GM18508 (cell line): ENCODE results near the gene CAVIN4.

Experiments
- ATAC-seq: cut with Tn5 transposase; IDR thresholded peaks from one replicate; pipeline ENCODE4 v1.9.1; 2021; ENCODE audit warnings: moderate number of reproducible peaks; ENCODE audit not compliant: insufficient read depth, unreplicated experiment

CAVIN4 gene

DNA sequence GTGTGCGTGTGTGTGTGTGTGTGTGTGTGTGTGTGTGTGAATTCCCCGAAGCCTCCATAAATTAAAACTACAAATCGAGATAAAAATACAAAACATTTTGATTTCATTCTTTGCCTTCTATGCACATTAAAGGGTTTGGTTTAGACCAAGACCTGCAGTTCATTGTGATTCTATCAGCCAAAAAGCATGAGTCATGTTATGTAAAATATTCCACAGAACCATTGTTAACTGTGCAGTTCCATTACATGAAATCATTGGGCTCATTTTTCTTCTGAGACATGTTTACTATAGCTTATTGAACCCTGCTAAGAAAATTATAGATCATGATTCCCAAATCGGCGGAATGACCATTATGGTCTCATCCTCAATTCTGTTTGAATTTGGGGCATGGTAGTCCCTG is 11.7 kb downstream of the CAVIN4 start:
- ATAC-seq = no peak

DNA sequence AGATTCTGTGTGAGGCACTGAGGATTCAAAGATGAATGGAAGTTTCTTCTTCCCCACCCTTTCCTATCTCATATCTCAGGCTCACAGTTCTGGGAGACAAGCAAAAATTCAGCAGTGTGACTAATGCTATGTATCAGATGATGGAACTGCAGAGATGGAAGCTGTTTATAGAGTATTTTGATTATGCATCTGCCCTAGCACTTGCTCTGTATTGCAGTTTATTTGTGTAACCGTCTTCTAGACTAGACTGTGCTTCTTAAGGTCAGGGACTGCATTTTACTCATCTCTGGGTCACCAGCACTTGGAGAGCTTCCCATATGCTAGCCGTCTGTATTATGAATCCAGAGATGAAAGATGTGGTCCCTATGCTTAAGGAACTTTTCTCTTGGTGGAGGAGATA is 12.6 kb downstream of the CAVIN4 start:
- no peak for ATAC-seq

DNA sequence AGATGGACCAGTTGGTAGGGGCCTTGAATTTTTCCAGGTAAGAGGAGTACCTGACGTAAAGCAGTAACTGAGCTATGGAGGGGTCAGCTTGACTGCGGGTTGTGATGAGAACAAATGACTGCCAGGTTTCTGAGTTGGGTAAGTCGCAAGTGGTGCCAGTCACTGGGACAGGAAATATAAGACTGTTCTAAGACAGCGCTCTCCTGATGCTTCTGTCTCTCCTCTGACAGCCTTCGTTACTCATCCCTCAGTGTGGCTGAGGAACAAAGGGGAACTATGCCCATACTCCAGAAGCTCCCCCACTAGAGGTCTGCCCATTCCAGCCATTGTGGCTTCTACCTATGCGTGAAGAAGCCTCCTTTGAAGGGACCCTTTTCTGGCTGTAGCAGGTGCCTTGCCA is 13.3 kb downstream of the CAVIN4 start:
- ATAC-seq = no peak

DNA sequence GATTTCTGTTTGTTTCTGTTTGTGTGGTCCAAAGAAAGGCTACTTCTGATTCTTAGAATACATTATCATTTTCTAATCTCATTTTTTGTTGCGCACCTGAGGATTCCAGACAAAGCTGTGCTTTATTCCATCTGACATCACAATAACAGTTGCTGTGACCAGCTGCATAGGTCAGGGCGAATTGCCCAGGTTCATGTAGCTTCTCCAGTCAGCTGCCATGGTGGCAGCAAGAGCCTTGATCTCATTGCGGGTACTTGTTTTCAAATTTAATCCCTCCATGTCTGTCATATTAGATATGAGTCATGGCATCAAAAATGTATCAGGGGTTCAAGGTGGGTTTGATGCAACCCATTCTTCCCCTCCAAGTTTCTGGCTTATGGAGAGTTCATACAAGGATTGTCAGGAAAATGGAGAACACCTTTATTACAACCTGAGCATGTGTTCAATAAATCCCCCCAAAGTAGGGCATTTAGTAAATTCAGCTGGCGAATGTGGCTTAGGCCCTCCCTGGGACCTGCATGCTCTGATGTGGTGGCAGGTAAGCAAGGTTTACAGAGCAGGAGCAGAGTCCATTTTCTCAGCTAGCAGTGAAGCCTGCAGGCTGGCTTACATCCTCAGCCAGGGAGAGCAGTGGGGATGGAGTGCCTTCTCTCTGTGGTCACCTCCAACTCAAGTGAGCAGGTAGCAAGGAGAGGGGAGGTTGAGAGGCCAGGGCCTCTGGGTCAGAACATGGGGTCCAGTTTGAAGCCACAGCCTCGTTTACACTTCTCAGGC is 13.9 kb downstream of the CAVIN4 start:
- no peak for ATAC-seq

DNA sequence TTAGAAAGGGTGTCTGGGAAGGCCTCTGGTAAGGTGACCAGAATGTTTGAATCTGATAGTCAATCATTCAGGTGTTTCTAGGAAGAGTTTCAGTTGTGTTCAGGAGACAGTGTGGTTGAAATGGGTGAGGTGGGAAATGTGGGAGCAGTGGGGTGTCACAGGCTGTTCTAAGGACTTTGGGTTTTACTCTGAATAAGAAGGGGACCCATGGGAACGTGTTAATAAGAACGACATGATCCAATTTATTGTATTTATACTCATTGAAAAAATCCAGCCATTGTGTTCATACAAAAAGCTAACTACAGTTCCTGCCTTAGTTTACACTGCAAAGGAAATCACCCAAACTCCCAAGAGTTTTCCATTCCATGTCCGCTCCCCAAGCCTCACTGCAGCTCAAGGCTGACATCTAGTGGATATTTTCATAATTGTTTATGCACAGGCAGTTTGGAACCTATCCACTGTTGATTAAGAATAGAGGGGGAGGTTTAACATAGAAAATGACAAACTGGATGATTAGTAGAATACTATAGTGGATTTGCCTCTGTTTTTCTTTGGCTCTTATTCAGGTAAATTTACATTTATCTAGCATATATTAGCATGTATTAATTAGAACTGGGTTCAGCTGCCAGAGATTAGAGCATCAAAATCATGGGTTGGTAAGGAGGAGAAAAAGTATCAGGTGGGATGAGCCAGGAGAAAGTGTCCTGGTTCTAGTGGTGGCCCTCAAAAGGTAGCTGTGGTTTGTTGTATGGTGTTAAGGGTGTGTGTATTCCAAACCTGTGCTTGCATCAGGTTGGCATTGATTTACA is 17.7 kb downstream of the CAVIN4 start:
- no peak for ATAC-seq

DNA sequence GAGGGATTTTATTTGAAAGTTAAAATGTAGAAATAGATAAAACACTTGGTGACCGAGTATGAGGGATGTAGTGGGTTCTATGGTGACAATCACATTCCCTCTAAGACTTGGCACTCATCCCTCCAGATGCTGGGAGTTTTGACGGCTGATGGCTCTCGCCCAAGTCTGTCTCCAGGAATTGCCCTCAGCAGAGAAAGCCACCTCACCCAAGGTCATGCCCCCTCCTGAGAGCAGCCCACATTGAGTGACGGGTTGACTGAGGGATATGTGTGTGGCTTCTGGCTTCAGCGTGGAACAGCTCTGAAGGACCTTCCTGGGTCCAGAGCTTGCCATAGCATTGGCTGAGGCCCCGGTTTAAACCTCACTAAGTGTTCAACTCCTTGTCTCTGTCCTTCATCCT is 19.4 kb downstream of the CAVIN4 start:
- no peak for ATAC-seq

DNA sequence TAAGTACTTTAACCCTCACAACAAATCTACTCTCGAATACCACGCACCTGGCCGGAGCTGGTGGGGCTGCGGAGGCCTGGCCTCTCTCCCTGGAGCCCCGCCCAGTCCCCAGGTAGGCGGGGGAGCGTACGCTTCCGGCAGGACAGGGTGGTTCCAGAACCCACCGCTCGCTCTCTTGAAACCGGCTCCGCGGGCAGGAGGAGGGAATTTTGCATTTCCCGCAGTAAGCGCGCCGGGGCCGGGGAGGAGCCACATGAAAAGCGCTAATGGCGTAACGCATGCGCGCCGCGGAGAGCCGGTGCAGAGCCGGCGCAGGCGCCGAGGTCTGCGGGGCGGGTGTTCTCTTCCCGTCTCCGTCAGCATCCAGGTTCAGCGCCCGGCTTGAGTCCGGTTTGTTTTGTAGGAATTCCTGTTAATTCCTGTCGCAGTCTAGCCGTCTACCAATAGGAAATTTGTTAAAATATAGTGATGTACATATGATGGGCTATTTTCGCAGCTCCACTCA is 20.8 kb downstream of the CAVIN4 start:
- peak; percentile 50 for ATAC-seq

DNA sequence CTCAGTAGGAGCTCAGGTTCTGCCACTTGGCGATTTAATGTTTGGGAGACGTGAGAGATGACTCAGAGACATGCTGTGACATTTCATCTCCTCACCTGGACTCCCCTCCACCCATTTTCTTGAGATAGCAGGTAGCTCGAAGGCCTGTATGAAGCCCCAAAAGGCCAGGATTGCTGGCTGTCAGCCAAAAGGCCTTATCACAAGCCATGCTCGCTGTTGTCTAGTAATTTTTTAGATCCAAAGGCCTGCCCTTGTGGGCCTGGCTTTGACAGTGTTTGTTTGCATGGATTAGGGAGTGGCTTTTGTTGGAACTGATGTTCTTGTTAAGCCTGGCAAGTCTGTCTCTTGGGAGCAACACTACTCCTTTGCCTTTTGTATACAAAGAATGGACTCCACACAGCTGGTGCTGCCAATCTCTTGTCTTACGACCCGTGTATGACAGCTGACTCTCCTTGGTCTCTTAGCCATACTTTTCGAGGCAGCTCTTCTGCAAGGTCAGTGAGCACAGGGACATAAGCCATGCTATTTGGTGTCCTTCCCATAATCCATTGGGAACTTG is 22.7 kb downstream of the CAVIN4 start:
- no peak for ATAC-seq

DNA sequence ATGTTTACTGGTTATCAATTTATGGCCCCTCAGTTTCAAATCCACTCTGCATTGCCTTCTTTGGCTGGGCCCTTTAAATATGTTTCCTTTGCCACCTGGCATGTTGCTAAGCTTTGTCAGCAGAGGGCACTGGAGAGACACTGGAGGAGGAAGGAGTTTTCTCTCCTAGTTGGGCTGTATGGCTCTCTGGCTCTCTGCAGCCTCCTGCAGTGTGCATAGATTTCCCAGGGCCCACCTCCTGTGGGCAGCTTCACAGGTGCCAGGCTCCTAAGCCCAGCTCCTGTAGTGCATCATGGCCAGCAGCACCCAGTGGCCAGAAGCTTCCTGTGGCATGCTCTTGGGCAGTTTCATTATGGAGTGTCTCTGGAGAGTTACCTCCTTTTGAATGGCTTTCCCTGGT is 23.3 kb downstream of the CAVIN4 start:
- peak; percentile 58 for ATAC-seq

DNA sequence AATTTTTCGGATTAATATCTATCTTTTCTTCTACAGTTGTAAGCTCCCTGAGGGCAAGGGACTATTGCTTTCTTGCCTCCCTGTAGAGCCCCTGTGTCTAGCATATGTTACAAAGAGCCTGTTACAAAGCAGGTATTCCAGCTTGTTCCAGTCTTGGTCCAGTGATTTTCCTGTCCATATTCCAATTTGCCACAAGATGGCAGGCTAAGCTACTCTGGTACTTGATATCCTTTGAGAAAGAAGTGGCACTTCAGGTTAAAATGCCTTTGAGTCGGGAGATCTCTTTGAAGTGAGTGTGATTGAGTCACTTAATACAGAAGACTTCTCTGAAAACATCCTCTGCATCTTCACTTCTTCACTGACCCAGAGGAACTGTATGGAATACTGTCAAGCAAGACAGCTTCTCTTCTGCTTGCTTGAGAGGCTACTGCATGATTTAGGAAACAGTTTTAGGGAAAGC is 24.5 kb downstream of the CAVIN4 start:
- no peak for ATAC-seq

DNA sequence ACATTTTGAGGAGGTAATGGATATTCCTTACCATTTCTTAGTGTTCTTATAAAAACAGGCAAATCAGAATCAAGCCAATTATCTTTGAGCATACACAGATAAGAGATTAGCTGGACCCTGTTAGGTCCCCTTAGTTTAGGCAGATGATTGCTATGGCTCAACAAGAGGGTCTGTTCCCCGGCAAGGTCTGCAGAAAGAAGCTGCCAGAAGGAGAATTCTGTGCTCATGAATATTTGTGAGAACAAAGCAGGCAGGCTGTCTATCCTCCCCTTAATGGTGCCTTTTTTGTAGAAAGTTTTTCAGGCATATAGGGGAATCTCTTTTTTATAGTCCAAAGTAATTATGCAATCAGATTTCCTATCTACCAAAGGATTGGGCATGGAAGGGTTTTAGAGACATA is 27.5 kb downstream of the CAVIN4 start:
- ATAC-seq = no peak

DNA sequence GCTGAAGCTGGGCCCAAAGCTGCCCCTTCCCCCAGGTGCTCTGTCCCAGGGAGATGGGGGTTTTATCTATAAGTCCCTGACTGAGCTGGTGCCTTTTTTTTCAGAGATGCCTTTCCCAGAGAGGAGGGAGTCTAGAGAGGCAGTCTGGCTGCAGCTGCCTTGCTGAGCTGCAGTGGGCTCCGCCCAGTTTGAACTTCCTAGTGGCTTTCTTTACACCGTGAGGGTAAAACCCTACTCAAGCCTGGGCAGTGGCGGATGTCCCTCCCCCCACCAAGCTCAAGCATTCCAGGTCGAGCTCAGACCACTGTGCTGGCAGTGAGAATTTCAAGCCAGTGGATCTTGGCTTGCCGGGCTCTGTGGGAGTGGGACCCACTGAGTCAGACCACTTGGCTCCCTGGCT is 41.3 kb downstream of the CAVIN4 start:
- no peak for ATAC-seq

DNA sequence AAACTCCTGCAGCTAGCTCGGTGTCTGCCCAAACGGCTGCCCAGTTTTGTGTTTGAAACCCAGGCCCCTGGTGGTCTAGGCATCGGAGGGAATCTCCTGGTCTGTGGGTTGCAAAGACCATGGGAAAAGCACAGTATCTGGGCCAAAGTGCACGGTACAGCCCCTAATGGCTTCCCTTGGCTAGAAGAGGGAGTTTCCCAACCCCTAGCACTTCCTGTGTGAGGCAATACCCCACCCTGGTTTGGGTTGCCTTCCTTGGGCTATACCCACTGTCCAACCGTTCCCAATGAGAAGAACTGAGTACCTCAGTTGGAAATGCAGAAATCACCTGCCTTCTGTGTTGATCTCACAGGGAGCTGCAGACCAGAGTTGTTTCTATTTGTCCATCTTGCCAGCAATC is 41.8 kb downstream of the CAVIN4 start:
- no peak for ATAC-seq

DNA sequence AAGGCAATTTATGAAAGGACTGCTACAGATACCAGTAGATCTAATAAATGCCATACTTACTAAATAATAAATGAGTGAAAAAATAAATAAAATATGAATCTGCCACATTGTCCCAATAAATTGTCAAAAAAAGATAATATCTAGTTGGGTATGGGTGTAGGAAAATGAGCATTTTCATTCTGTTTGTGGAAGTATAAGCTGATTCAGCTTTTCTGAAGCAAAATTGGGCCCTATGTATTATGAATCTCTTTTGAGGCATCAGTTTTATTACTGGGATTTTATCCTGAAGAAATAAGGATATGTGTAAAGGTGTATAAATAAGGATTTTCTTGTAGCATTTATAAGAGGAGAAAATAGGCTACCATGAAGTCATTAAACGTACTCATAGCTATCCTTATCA is 46.1 kb downstream of the CAVIN4 start:
- no peak for ATAC-seq

DNA sequence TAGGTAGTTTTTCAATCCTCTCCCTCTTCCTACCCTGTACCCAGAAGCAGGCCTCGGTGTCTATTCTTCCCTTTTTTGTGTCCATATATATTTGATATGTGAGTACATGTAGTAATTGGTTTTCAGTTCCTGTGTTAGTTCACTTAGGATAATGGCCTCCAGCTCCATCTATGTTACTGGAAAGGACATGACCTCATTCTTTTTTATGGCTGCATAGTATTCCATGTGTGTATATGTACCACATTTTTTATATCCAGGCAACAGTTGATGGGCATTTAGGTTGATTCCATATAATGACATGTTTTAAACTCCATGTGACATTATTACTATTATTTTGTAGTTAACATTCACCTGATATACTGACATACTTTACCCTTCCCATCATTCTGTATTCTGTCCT is 49.1 kb downstream of the CAVIN4 start:
- ATAC-seq = no peak

DNA sequence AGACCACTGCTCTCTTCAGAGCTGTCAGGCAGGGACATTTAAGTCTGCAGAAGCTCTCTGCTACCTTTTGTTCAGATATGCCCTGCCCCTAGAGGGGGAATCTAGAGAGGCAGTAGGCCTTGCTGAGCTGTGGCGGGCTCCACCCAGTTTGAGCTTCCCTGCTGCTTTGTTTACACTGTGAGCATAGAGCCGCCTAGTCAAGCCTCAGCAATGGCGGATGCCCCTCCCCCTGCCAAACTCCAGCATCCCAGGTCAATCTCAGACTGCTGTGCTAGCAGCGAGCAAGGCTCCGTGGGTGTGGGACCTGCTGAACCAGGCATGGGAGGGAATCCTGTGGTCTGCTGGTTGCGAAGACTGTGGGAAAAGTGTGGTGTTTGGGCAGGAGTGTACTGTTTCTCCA is 59.9 kb downstream of the CAVIN4 start:
- no peak for ATAC-seq
